Osteoblast (primary cell): ENCODE measurements around the gene LRFN4. TPM values are rescaled to one million over a fixed set of nuclear protein-coding genes. Genes with fewer than 3 reads are reported as not detected.

Experiments used
- DNase-seq: peaks from one replicate; pipeline ENCODE4 v3.0.0; 2011; ENCODE audit warnings: low spot score, mixed read lengths; ENCODE audit not compliant: insufficient read length; ENCODE audit errors: missing footprints
- H2AFZ ChIP-seq: 2 replicates; pipeline ENCODE4 v1.6.0; 2011; ENCODE audit warnings: mild to moderate bottlenecking, low read length
- H3K27ac ChIP-seq: 2 replicates; pipeline ENCODE4 v1.5.1; 2011; ENCODE audit warnings: mild to moderate bottlenecking, low read depth, low read length, moderate library complexity
- H3K27me3 ChIP-seq: 2 replicates; pipeline ENCODE4 v1.6.0; 2012; ENCODE audit warnings: mild to moderate bottlenecking, control low read depth, inconsistent platforms, low read length, moderate library complexity; ENCODE audit not compliant: insufficient read depth
- H3K36me3 ChIP-seq: 2 replicates; pipeline ENCODE4 v1.5.1; 2011; ENCODE audit warnings: mild to moderate bottlenecking, low read length, control low read depth, moderate library complexity; ENCODE audit not compliant: insufficient read depth
- H3K4me1 ChIP-seq: 2 replicates; pipeline ENCODE4 v1.5.1; 2011; ENCODE audit warnings: mild to moderate bottlenecking, low read length, control low read depth, moderate library complexity; ENCODE audit not compliant: insufficient read depth
- H3K4me2 ChIP-seq: 2 replicates; pipeline ENCODE4 v1.6.0; 2011; ENCODE audit warnings: mild to moderate bottlenecking, low read length; ENCODE audit not compliant: insufficient read depth
- H3K4me3 ChIP-seq: fragments of 200-600 bp; sonication (generic); 3 replicates; pipeline ENCODE4 v1.5.1; 2012; ENCODE audit warnings: mild to moderate bottlenecking, low read length, inconsistent platforms; ENCODE audit not compliant: insufficient read depth
- H3K79me2 ChIP-seq: 2 replicates; pipeline ENCODE4 v1.6.0; 2012; ENCODE audit warnings: mild to moderate bottlenecking, low read length, control low read depth, inconsistent platforms; ENCODE audit not compliant: insufficient read depth
- H3K9me3 ChIP-seq: 2 replicates; pipeline ENCODE4 v1.5.1; 2011; ENCODE audit warnings: low read depth, low read length, control low read depth
- H4K20me1 ChIP-seq: 2 replicates; pipeline ENCODE4 v1.6.0; 2012; ENCODE audit warnings: mild to moderate bottlenecking, low read length, control low read depth; ENCODE audit not compliant: insufficient read depth
- CTCF ChIP-seq: IDR thresholded peaks from 2 replicates; pipeline ENCODE4 v1.5.1; 2011; ENCODE audit warnings: mild to moderate bottlenecking, low read depth, low read length, moderate library complexity; ENCODE audit errors: extremely low read depth
- total RNA-seq: library from RNA; depleted of rRNA; stranded (reverse); fragments of >200 nt; gene quantifications from 2 replicates; pipeline ENCODE4 v1.2.3, GENCODE V29; 2012

The LRFN4 gene
- total RNA-seq, 1 donor: 16.3 TPM

- Histone ChIP-seq H3K4me2 (peak within 1 kb of the TSS; percentile 99), H4K20me1 (peaks cover 30% of the 10 kb centered on the region), H3K27ac (peak within 1 kb of the TSS; percentile 97), H2AFZ (peak within 1 kb of the TSS; percentile 73), H3K4me3 (peak within 1 kb of the TSS; percentile 84), H3K79me2 (peaks cover 63% of the 10 kb centered on the region), H3K27me3 (no peaks in the 10 kb centered on the region), H3K4me1 (peaks cover 21% of the 10 kb centered on the region), H3K9me3 (no peaks in the 10 kb centered on the region), H3K36me3 (peaks cover 13% of the 10 kb centered on the region)
- DNase-seq: peak; percentile 100
- TF ChIP-seq CTCF: no peak
These were observed 13.7 kb upstream of the LRFN4 start, which contains the start of gene RCE1 for GRCh38 chr11:66842896-66843775. Gene RCE1, plus strand, starts transcription at chr11:66843441. Its CDS starts 15 bp downstream, at chr11:66843456.

GRCh38 chr11:66843776-66844495, 12.9 kb upstream of the LRFN4 start:
- Histone ChIP-seq H2AFZ (peak overlapping the region; percentile 69), H3K4me3 (peak overlapping the region; percentile 84), H3K36me3 (peaks cover 21% of the 10 kb centered on the region), H3K9me3 (no peaks in the 10 kb centered on the region), H3K27ac (peak overlapping the region; percentile 97), H3K4me2 (peak overlapping the region; percentile 97), H3K27me3 (no peaks in the 10 kb centered on the region), H4K20me1 (peaks cover 30% of the 10 kb centered on the region), H3K4me1 (peaks cover 21% of the 10 kb centered on the region), H3K79me2 (peaks cover 63% of the 10 kb centered on the region)
- peak; percentile 87 for DNase-seq
- no peak for TF ChIP-seq CTCF

GRCh38 chr11:66844496-66845142, 12.2 kb upstream of the LRFN4 start:
- peaks cover 30% of the 10 kb centered on the region for H4K20me1 ChIP-seq
- peak overlapping the region; percentile 97 for H3K27ac ChIP-seq
- H3K27me3 ChIP-seq: no peaks in the 10 kb centered on the region
- H3K4me1 ChIP-seq: peaks cover 21% of the 10 kb centered on the region
- H2AFZ ChIP-seq: no peak overlapping the region
- H3K36me3 ChIP-seq: peaks cover 24% of the 10 kb centered on the region
- H3K4me2 ChIP-seq: peak overlapping the region; percentile 97
- peak; percentile 73 for DNase-seq
- no peak for TF ChIP-seq CTCF
- peak overlapping the region; percentile 84 for H3K4me3 ChIP-seq
- H3K9me3 ChIP-seq: no peaks in the 10 kb centered on the region
- peaks cover 60% of the 10 kb centered on the region for H3K79me2 ChIP-seq
